Transverse colon (tissue), 4 donors: Measurements from ENCODE around the gene STK4.

Experiments
- EP300 ChIP-seq: sonication (generic); formaldehyde crosslinking; IDR thresholded peaks from one replicate; pipeline ENCODE4 v1.6.1; 2017; ENCODE audit warnings: antibody characterized with exemption, low read depth
- POLR2A ChIP-seq: fragments of 450-650 bp; IDR thresholded peaks from one replicate; pipeline ENCODE4 v1.6.1; 2016; ENCODE audit warnings: antibody characterized with exemption, mild to moderate bottlenecking, moderate library complexity
- POLR2AphosphoS5 ChIP-seq, 3 donors: sonication (generic); formaldehyde crosslinking; IDR thresholded peaks; one replicate each; pipeline ENCODE4 v1.6.1; 2016; ENCODE audit warnings: antibody characterized with exemption in 3 of 3
- TF ChIP-seq, protein P1 (sequence below), 5 experiments: fragments of 200-600 bp in 3 of 5; fragments of 450-650 bp in 2 of 5; sonication (generic) in 3 of 5; IDR thresholded peaks; 1 replicate in 2 of 5; 2 replicates in 3 of 5; pipeline ENCODE4 v1.5.1; 2016 to 2017; ENCODE audit warnings: antibody characterized with exemption in 5 of 5, inconsistent platforms in 3 of 5, mild to moderate bottlenecking in 2 of 5, moderate library complexity in 1 of 5

DNA sequence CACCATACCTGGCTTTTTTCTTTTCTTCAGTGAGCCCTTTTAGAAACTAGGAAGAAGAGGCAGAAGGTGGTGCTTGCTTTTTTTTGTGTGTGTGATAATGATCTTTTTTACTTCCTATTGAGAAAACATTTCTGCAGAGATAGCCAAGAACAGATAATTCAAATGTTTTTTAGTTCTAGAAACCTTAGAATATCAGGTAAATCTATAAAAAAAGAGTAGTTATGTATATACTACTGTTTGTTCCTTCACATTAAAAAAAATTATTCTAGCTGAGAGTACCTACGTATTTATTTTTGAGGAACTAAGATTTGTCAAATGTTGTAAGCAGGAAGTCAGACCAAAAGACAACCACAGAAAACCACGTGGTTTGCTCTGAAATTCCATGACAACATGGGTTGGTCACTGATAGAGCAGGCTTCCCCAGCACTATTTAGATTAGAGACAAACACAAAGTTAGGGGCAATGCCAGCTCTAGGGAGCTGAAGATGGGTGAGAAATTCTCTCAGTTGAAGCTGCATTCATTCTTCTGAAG, 12.8 kb downstream of the STK4 start:
- TF ChIP-seq POLR2A (no peak), EP300 (no peak), POLR2AphosphoS5 (IDR thresholded peaks at IDR 0.05) (peak in 1 of 3 donors; percentile 21)
- TF ChIP-seq, protein P1, sequence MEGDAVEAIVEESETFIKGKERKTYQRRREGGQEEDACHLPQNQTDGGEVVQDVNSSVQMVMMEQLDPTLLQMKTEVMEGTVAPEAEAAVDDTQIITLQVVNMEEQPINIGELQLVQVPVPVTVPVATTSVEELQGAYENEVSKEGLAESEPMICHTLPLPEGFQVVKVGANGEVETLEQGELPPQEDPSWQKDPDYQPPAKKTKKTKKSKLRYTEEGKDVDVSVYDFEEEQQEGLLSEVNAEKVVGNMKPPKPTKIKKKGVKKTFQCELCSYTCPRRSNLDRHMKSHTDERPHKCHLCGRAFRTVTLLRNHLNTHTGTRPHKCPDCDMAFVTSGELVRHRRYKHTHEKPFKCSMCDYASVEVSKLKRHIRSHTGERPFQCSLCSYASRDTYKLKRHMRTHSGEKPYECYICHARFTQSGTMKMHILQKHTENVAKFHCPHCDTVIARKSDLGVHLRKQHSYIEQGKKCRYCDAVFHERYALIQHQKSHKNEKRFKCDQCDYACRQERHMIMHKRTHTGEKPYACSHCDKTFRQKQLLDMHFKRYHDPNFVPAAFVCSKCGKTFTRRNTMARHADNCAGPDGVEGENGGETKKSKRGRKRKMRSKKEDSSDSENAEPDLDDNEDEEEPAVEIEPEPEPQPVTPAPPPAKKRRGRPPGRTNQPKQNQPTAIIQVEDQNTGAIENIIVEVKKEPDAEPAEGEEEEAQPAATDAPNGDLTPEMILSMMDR (IDR thresholded peaks at IDR 0.05), result no peak
